Panc1 (cell line): ENCODE measurements around the gene PTDSS2.

Experiments
- CTCF ChIP-seq: fragments of 450-650 bp; IDR thresholded peaks from 2 replicates; pipeline ENCODE4 v1.5.1; 2017; ENCODE audit warnings: mild to moderate bottlenecking
- POLR2AphosphoS5 ChIP-seq: IDR thresholded peaks from 2 replicates; pipeline ENCODE4 v1.6.1; 2012; ENCODE audit warnings: mild to moderate bottlenecking, low read depth, low read length, moderate library complexity
- TCF7L2 ChIP-seq: IDR thresholded peaks from 2 replicates; pipeline ENCODE4 v1.6.1; 2011; ENCODE audit warnings: mild to moderate bottlenecking, low read depth, low read length, inconsistent platforms

DNA sequence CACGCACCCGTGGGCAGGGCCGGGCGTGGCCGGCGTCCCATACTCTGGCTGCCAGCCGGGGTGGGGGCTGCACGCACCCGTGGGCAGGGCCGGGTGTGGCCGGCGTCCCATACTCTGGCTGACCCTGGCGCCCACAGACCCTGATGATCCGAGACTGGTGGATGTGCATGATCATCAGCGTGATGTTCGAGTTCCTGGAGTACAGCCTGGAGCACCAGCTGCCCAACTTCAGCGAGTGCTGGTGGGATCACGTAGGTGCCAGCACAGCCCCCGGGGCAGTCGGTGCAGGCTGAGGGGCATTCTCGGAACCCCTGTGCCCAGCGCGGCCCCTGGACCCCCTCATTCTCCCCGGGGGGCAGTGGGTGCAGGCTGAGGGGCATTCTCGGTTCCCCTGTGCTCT lies 38.0 kb downstream of the PTDSS2 start:
- TF ChIP-seq CTCF (no peak), POLR2AphosphoS5 (no peak), TCF7L2 (no peak)
